GM18858 (cell line): ENCODE data around the gene MEG3.
"Not testable (repeated sequence)": the region's sequence is repeated elsewhere in the genome, so short reads cannot be mapped to it uniquely, and the experiment has no call there.

ENCODE experiments used
- ATAC-seq: cut with Tn5 transposase; IDR thresholded peaks from one replicate; pipeline ENCODE4 v1.9.1; 2021; ENCODE audit not compliant: unreplicated experiment

MEG3 gene

GRCh38 chr14:100813291-100813690, 12.6 kb upstream of the MEG3 start:
- no peak for ATAC-seq

- no peak for ATAC-seq
Observed at GRCh38 chr14:100815478-100816285, 10.2 kb upstream of the MEG3 start.

- no peak for ATAC-seq
Observed at GRCh38 chr14:100816286-100816949, 9.5 kb upstream of the MEG3 start.

GRCh38 chr14:100816950-100817901, 8.7 kb upstream of the MEG3 start:
- no peak for ATAC-seq

GRCh38 chr14:100818221-100818699, 7.7 kb upstream of the MEG3 start:
- no peak for ATAC-seq

GRCh38 chr14:100818923-100819322, 7.0 kb upstream of the MEG3 start:
- ATAC-seq = not testable (repeated sequence)

- no peak for ATAC-seq
Observed at GRCh38 chr14:100819453-100819828, 6.5 kb upstream of the MEG3 start.

- ATAC-seq = no peak
Observed at GRCh38 chr14:100819829-100820475, 6.0 kb upstream of the MEG3 start.

GRCh38 chr14:100820957-100821356, 5.0 kb upstream of the MEG3 start:
- ATAC-seq = no peak

GRCh38 chr14:100822013-100822412, 3.9 kb upstream of the MEG3 start:
- ATAC-seq = no peak

- no peak for ATAC-seq
Observed at GRCh38 chr14:100822532-100823296, 3.2 kb upstream of the MEG3 start.

GRCh38 chr14:100823413-100824080, 2.4 kb upstream of the MEG3 start:
- no peak for ATAC-seq

- no peak for ATAC-seq
Observed at GRCh38 chr14:100824091-100824551, 1.8 kb upstream of the MEG3 start.

GRCh38 chr14:100824901-100825712, 811 bp upstream of the MEG3 start:
- ATAC-seq = no peak

GRCh38 chr14:100826391-100827100, 628 bp downstream of the MEG3 start:
- ATAC-seq = no peak

GRCh38 chr14:100827101-100828021, 1.4 kb downstream of the MEG3 start:
- ATAC-seq = no peak
